Endometrium (tissue), 2 donors: ENCODE measurements around the gene TMEM154.

Experiments used
- FAIRE-seq: peaks from 2 replicates; lab custom pipeline; 2012; peaks lifted over from hg19 to GRCh38; lab: Jason Lieb, UNC
- donor health status: control.
- donor health status: control.

Gene TMEM154

GRCh38 chr4:152590179-152591031 lies 89.4 kb downstream of the TMEM154 start:
- FAIRE-seq, result no peak

- FAIRE-seq, result no peak
Observed at GRCh38 chr4:152588869-152589268, 90.9 kb downstream of the TMEM154 start.

GRCh38 chr4:152587127-152587526 lies 92.7 kb downstream of the TMEM154 start:
- FAIRE-seq, result no peak

GRCh38 chr4:152586668-152587067 lies 93.1 kb downstream of the TMEM154 start:
- no peak for FAIRE-seq

- no peak for FAIRE-seq
Observed at GRCh38 chr4:152585023-152585441, 94.8 kb downstream of the TMEM154 start.

GRCh38 chr4:152581536-152582160 lies 98.1 kb downstream of the TMEM154 start:
- FAIRE-seq, result no peak

GRCh38 chr4:152579916-152580315 lies 99.9 kb downstream of the TMEM154 start:
- FAIRE-seq, result no peak

GRCh38 chr4:152579107-152579764 lies 100.6 kb downstream of the TMEM154 start:
- no peak for FAIRE-seq

GRCh38 chr4:152578670-152579069 lies 101.1 kb downstream of the TMEM154 start:
- FAIRE-seq, result no peak

GRCh38 chr4:152577708-152578396 lies 101.9 kb downstream of the TMEM154 start:
- no peak for FAIRE-seq

- FAIRE-seq, result no peak
Observed at GRCh38 chr4:152575533-152575932, 104.3 kb downstream of the TMEM154 start.

- no peak for FAIRE-seq
Observed at GRCh38 chr4:152573861-152574260, 105.9 kb downstream of the TMEM154 start.

- no peak for FAIRE-seq
Observed at GRCh38 chr4:152572417-152573086, 107.2 kb downstream of the TMEM154 start.

- no peak for FAIRE-seq
Observed at GRCh38 chr4:152571770-152572169, 108.0 kb downstream of the TMEM154 start.

- no peak for FAIRE-seq
Observed at GRCh38 chr4:152571296-152571695, 108.5 kb downstream of the TMEM154 start.
